ENCODE data around the gene DDX10.

DDX10 gene

DNA sequence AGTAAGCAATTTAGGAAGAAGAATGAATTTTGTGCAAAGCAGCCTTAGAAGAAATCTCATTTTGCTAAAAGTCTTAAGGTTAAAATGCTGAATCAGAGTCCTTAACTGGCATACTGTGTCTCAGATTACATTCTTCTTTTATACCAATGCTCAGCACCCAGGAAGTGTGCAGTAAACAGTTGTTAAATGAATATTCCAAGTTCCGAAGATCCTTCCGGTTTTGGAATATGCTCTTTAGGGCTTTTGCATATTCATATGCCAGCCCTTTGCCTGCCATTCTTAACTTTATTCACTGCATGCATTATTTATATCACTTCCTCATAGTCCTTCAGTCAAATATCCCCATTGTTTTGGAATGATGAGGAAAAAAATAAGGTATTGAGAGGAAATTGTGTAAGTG, 242.0 kb downstream of the DDX10 start:
- no peak for DNase-seq (ENCODE audit: low spot score)

DNA sequence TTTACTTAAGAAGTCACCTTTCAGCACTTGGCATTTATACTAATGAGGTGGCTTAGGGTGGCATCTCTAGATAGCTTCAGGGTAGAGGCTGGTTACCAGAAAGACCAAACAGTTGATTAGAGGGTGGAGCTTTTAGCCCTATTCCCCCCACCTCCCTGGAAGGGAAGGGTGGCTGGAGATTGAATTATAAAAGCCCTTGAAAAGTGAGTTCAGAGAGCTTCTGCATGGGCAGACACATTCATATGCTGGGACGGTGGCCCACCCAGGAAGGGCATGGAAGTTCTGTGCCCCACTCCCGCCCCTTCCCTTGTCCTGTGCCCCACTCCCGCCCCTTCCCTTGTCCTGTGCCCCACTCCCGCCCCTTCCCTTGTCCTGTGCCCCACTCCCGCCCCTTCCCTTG, 244.2 kb downstream of the DDX10 start:
- no peak for DNase-seq (ENCODE audit: low spot score)

GRCh38 chr11:108909921-108910320, 245.1 kb downstream of the DDX10 start:
- no peak for DNase-seq (ENCODE audit: low spot score)

DNA sequence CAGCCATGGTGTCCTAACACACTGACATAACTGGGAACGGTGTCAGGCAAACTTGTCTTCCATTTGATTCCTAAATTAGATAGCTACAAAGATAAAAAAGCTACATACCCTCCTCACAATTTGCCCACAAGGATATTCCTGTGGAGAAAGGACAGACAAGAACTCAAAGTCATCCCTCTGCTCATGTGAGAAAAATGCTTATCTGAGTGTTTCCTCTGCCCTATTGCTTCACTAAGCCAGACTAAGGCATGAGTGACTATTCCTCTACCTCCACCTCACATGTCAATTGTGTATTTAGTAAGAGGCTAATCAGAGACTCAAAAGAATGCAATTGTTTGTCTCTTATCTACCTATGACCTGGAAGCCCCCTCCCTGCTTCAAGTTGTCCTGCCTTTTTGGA, 247.7 kb downstream of the DDX10 start:
- DNase-seq (ENCODE audit: low spot score): no peak

DNA sequence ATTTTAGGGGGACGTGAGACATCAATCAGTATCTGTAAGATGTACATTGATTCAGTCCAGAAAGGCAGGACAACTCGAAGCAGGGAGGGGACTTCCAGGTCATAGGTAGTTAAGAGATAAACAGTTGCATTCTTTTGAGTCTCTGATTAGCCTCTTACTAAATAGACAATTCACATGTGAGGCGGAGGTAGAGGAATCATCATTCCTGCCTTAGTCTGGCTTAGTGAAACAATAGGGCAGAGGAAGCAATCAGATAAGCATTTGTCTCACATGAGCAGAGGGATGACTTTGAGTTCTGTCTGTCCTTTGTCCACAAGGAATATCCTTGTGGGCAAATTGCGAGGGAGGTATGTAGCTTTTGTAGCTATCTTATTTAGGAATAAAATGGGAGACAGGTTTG, 248.3 kb downstream of the DDX10 start:
- DNase-seq (ENCODE audit: low spot score): no peak

DNA sequence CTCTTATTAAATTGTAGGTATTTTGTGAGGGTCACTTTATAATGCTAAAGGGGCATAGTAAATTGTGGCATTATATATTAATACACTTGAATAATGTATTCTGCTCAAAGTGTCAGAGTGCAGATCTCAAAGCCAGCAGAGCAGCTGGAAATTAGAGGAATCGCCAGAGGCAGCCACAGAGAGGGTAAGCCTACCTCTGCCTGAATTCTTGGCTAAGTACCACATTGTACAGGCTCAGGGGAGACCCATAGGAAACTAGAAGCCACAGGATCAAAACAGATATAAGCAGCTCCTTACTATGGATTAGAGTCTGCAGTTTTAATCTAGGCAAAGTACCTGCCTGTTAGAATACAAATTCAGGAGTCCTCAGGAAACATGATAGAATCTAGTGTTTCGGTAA, 249.3 kb downstream of the DDX10 start:
- DNase-seq (ENCODE audit: low spot score): no peak

- DNase-seq (ENCODE audit: low spot score): no peak
Observed at GRCh38 chr11:108914981-108915380, 250.1 kb downstream of the DDX10 start.

DNA sequence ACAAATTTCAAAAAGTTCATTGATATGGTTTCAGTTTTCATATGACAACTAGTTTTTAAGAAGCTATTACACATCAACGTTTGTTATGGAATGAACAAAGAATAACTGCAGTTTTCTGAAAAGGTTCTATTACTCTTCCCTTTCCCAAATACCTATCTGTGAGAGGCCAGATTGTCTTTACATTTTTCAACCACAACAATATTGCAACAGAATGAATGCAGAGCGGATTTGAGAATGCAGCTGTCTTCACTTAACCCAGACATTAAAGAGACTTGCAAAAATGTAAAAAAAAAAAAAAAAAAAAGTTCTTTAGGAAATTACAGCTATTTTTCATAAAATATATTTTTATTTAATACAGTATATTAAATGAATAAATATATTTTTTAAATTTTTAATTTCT, 250.8 kb downstream of the DDX10 start:
- no peak for DNase-seq (ENCODE audit: low spot score)

DNA sequence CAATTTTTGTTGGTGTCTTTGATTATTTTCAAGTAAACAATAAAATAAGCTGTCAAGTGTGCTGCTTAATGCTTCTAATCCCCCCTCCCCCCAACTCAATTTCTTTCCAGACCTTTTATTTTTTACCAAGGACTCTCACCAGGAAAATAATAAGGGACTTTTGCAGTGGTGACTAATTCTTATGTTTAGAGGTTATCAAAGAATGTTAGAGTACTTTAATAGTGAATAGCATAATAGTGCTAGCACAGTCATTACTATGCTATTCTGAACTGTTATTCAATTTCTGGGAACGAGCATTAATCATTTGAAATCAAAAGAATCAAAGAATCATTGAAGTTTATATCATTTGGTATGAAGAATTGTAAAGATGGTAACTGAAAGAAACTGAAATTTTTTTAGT, 251.4 kb downstream of the DDX10 start:
- no peak for DNase-seq (ENCODE audit: low spot score)

- no peak for DNase-seq (ENCODE audit: low spot score)
Observed at GRCh38 chr11:108916935-108917334, 252.1 kb downstream of the DDX10 start.

GRCh38 chr11:108921211-108921610, 256.3 kb downstream of the DDX10 start:
- DNase-seq (ENCODE audit: low spot score): no peak

GRCh38 chr11:108922241-108922640, 257.4 kb downstream of the DDX10 start:
- no peak for DNase-seq (ENCODE audit: low spot score)

DNA sequence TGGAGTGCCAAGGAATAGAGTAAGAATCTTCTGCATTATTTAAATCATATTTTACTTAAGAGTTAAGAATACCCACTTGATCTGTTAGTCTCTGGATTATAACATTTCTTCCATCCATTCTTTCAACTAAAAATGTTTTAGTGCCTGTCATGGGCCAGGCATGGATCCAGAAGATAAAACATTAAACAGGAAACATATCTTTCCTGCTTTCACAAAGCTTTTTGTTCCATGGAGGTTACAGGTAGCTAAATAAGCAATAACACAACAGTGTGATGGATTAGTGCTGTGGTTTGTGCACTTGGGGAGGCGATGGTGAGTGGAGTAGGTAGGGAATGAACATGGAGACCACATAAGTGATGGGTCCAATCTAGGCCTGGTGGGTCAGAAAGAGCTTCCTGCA, 258.5 kb downstream of the DDX10 start:
- DNase-seq (ENCODE audit: low spot score): no peak

- DNase-seq (ENCODE audit: low spot score): no peak
Observed at GRCh38 chr11:108926171-108926840, 261.4 kb downstream of the DDX10 start.

- no peak for DNase-seq (ENCODE audit: low spot score)
Observed at GRCh38 chr11:108926841-108927577, 262.1 kb downstream of the DDX10 start.

- no peak for DNase-seq (ENCODE audit: low spot score)
Observed at GRCh38 chr11:108927791-108928545, 263.1 kb downstream of the DDX10 start.

GRCh38 chr11:108929241-108929640, 264.4 kb downstream of the DDX10 start:
- DNase-seq (ENCODE audit: low spot score): no peak

GRCh38 chr11:108931168-108931567, 266.3 kb downstream of the DDX10 start:
- no peak for DNase-seq (ENCODE audit: low spot score)

GRCh38 chr11:108933630-108934029, 268.8 kb downstream of the DDX10 start:
- no peak for DNase-seq (ENCODE audit: low spot score)

GRCh38 chr11:108934289-108934688, 269.4 kb downstream of the DDX10 start:
- no peak for DNase-seq (ENCODE audit: low spot score)

DNA sequence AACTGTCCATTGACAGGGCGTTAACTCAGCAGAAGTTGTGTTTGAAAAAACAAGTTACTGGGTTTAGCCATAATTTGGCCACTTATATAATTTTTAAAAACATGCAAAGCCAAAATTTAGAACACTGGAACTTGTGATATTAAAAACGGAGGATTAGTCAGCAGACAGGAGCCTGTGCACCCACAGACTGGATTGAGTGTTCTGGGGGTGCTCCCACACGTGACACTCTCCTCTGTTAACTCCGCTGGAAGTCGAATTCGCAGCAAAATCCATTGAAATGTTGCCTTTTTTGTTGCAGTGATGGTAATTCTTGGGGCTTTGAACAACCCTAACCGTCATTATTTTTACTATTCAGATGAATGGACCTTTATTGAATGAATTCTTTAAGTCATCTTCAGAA, 269.8 kb downstream of the DDX10 start:
- no peak for DNase-seq (ENCODE audit: low spot score)

- no peak for DNase-seq (ENCODE audit: low spot score)
Observed at GRCh38 chr11:108937746-108938145, 272.9 kb downstream of the DDX10 start.

GRCh38 chr11:108938604-108939003, 273.7 kb downstream of the DDX10 start:
- DNase-seq (ENCODE audit: low spot score): no peak
